Glutamatergic neuron (in vitro differentiated cells): ENCODE results near the gene TSGA10IP. TPM values are rescaled to one million over a fixed set of nuclear protein-coding genes. Genes with fewer than 3 reads are reported as not detected.

Experiments used
- DNase-seq: peaks from one replicate; pipeline ENCODE4 v3.0.0; 2022
- H3K27ac Mint-ChIP-seq: one replicate; pipeline ENCODE4 v1.8.0; 2020; ENCODE audit warnings: mild to moderate bottlenecking, mixed read lengths, inconsistent platforms; ENCODE audit not compliant: unreplicated experiment
- H3K27me3 Mint-ChIP-seq: one replicate; pipeline ENCODE4 v1.8.0; 2020; ENCODE audit warnings: mild to moderate bottlenecking, moderate library complexity, mixed read lengths, inconsistent platforms; ENCODE audit not compliant: unreplicated experiment
- H3K36me3 Mint-ChIP-seq: one replicate; pipeline ENCODE4 v1.8.0; 2020; ENCODE audit warnings: mild to moderate bottlenecking, mixed read lengths, inconsistent platforms; ENCODE audit not compliant: unreplicated experiment
- H3K4me1 Mint-ChIP-seq: one replicate; pipeline ENCODE4 v1.8.0; 2020; ENCODE audit warnings: mild to moderate bottlenecking, low read depth, mixed read lengths, inconsistent platforms; ENCODE audit not compliant: unreplicated experiment
- H3K4me3 Mint-ChIP-seq: one replicate; pipeline ENCODE4 v1.8.0; 2020; ENCODE audit warnings: mild to moderate bottlenecking, mixed read lengths, inconsistent platforms; ENCODE audit not compliant: unreplicated experiment
- H3K9me3 Mint-ChIP-seq: one replicate; pipeline ENCODE4 v1.8.0; 2020; ENCODE audit warnings: mild to moderate bottlenecking, moderate library complexity, mixed read lengths, inconsistent platforms; ENCODE audit not compliant: unreplicated experiment
- CTCF ChIP-seq: fragments of 200-600 bp; sonication (generic); IDR thresholded peaks from one replicate; pipeline ENCODE4 v1.5.0; 2021; ENCODE audit not compliant: partially characterized antibody, unreplicated experiment
- total RNA-seq: library from RNA; stranded (reverse); fragmentation: NEBNext Ultra II Directional; extraction: Animal tissue kit (Norgen Biotek cat#: 25700); gene quantifications from one replicate; pipeline ENCODE4 v1.2.1, GENCODE V29; 2021; ENCODE audit not compliant: unreplicated experiment

Gene TSGA10IP
- total RNA-seq, 1 donor from 2014 or later: not detected

DNA sequence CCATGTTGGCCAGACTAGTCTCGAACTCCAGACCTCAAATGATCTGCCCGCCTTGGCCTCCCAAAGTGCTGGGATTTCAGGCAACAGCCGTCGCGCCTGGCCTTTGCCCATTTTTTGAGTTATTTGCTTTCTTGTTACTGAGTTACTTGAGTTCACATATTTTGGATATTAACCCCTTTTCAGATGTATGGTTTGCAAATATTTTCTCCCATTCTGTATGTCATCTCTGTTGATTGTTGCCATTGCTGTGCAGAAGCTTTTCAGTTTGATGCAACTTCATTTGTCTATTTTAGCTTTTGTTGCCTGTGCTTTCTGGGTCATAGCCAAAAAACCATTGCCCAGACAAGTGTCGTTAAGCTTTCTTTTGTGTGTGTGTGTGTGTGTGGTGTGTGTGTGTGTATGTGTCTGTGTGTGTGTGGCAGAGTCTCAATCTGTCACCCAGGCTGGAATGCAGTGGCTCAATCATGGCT lies 6.8 kb downstream of the TSGA10IP start:
- H3K27ac Mint-ChIP-seq: no peak overlapping the region
- H3K36me3 Mint-ChIP-seq: no peaks in the 10 kb centered on the region
- H3K4me3 Mint-ChIP-seq: no peak overlapping the region
- no peak for DNase-seq
- peaks cover 2% of the 10 kb centered on the region for H3K9me3 Mint-ChIP-seq
- H3K27me3 Mint-ChIP-seq: peaks cover 6% of the 10 kb centered on the region
- TF ChIP-seq CTCF: no peak
- no peaks in the 10 kb centered on the region for H3K4me1 Mint-ChIP-seq

DNA sequence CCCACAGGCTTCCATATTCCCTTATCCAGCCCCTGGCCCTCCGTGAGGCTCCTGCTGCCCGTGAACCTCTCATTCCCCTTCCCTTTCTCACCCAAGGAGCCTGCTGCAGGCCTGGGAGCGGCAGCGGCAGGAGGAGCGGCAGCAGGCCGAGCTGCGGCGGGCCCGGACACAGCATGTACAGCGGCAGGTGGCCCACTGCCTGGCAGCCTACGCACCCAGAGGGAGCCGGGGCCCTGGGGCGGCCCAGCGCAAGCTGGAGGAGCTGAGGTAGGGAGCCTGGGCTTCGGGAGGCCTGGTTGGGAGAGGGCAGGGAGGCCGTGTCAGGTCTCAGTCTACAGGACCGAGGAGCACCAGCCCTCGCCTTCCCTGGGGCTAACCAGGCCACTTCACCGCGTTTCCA lies 8.2 kb downstream of the TSGA10IP start:
- Mint-ChIP-seq H3K27ac (no peak overlapping the region), H3K27me3 (peaks cover 5% of the 10 kb centered on the region), H3K9me3 (no peaks in the 10 kb centered on the region), H3K36me3 (no peaks in the 10 kb centered on the region), H3K4me1 (no peaks in the 10 kb centered on the region), H3K4me3 (no peak overlapping the region)
- no peak for TF ChIP-seq CTCF
- DNase-seq: no peak

DNA sequence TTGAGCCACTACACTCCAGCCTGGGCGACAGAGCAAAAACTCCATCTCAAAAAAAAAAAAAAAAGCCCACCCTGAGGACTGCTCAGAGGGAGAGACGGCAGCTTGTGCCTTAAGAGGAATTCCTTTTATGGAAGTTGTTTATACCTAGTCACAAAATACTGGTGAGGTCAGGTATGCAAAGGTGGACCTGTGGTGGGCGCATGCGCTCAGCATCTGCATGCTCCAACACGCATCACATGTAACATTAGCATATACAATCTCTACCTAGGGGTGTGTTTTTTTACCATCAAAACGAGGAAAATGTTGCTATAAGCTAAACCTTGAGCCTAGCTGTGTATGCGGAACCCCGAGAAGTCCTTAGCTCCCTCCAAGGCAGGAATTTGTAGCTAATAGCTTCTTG lies 9.5 kb downstream of the TSGA10IP start:
- no peak for TF ChIP-seq CTCF
- no peak for DNase-seq
- Mint-ChIP-seq H3K4me3 (no peak overlapping the region), H3K4me1 (no peaks in the 10 kb centered on the region), H3K27me3 (peaks cover 5% of the 10 kb centered on the region), H3K27ac (peak overlapping the region; percentile 12), H3K36me3 (no peaks in the 10 kb centered on the region), H3K9me3 (no peaks in the 10 kb centered on the region)

- no peak overlapping the region for H3K27ac Mint-ChIP-seq
- TF ChIP-seq CTCF: no peak
- no peaks in the 10 kb centered on the region for H3K36me3 Mint-ChIP-seq
- peaks cover 5% of the 10 kb centered on the region for H3K9me3 Mint-ChIP-seq
- DNase-seq: no peak
- peaks cover 7% of the 10 kb centered on the region for H3K27me3 Mint-ChIP-seq
- peaks cover 11% of the 10 kb centered on the region for H3K4me1 Mint-ChIP-seq
- no peak overlapping the region for H3K4me3 Mint-ChIP-seq
Observed at GRCh38 chr11:65958291-65958690, 13.0 kb downstream of the TSGA10IP start.

DNA sequence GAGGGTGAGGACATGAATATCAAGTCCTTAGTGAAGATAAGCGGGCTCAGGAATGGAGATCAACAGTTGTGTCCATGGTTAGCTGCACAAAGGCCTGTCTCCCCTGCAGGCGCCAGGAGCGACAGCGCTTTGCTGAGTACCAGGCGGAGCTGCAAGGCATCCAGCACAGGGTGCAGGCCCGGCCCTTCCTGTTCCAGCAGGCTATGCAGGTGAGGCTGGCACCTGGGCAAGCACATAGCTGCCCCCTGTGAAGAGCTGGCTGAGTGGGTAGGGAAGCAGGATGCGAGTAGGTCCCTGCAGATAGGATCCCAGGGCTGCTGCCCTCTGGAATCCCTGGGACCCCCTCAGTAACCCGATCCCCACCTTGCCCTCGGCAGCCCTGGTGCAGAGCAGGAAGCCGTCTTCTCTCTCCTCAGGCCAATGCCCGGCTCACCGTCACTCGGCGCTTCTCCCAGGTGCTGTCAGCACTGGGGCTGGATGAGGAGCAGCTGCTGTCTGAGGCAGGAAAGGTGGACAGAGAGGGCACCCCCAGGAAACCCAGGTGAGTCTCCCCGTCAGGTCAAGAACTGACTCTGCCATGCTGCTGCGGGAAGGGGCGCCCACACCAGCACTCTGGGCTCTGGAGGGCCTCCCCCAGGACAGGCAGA lies 13.6 kb downstream of the TSGA10IP start:
- no peaks in the 10 kb centered on the region for H3K36me3 Mint-ChIP-seq
- no peak for TF ChIP-seq CTCF
- no peak overlapping the region for H3K27ac Mint-ChIP-seq
- no peak overlapping the region for H3K4me3 Mint-ChIP-seq
- H3K9me3 Mint-ChIP-seq: peaks cover 5% of the 10 kb centered on the region
- peaks cover 7% of the 10 kb centered on the region for H3K27me3 Mint-ChIP-seq
- DNase-seq: no peak
- H3K4me1 Mint-ChIP-seq: peaks cover 11% of the 10 kb centered on the region
